ENCODE results near the gene LMX1B. TPM values are rescaled to one million over a fixed set of nuclear protein-coding genes. Genes with fewer than 3 reads are reported as not detected.
A peak's percentile ranks its signal among the peaks of the same experiment; 100 is the strongest.

LMX1B gene
- total RNA-seq, 1 experiment from 2014 or later: not detected

GRCh38 chr9:126630458-126631237, 16.9 kb downstream of the LMX1B start:
- H3K9me2 ChIP-seq (replicated peaks; ENCODE audit: insufficient read depth, low read length): no peaks in the 10 kb centered on the region
- no peak overlapping the region for H3K9ac ChIP-seq (ENCODE audit: low read length)
- no peaks in the 10 kb centered on the region for H3K9me3 ChIP-seq (ENCODE audit: low read length)
- no peak overlapping the region for H3K27ac ChIP-seq (ENCODE audit: low read length)
- H3K4me3 ChIP-seq (ENCODE audit: low read length): no peak overlapping the region
- DNase-seq: peak; percentile 42
- no peak overlapping the region for H3K4me2 ChIP-seq (ENCODE audit: low read depth, low read length, poor library complexity, severe bottlenecking)
- no peaks in the 10 kb centered on the region for H3K27me3 ChIP-seq (ENCODE audit: low read length)
- H3K36me3 ChIP-seq (ENCODE audit: insufficient read depth, low read length): no peaks in the 10 kb centered on the region
- H3K4me1 ChIP-seq (ENCODE audit: low read length): no peaks in the 10 kb centered on the region
- no peaks in the 10 kb centered on the region for H3K79me2 ChIP-seq (ENCODE audit: low read length)
- H4K20me1 ChIP-seq (ENCODE audit: insufficient read depth, low read depth, low read length): no peaks in the 10 kb centered on the region
- H2AFZ ChIP-seq (ENCODE audit: low read length): no peak overlapping the region

GRCh38 chr9:126631254-126631653, 17.5 kb downstream of the LMX1B start:
- DNase-seq: no peak
- Histone ChIP-seq H3K79me2 (ENCODE audit: low read length) (no peaks in the 10 kb centered on the region), H3K9me3 (ENCODE audit: low read length) (no peaks in the 10 kb centered on the region), H4K20me1 (ENCODE audit: insufficient read depth, low read depth, low read length) (no peaks in the 10 kb centered on the region), H3K27me3 (ENCODE audit: low read length) (no peaks in the 10 kb centered on the region), H2AFZ (ENCODE audit: low read length) (no peak overlapping the region), H3K9me2 (replicated peaks; ENCODE audit: insufficient read depth, low read length) (no peaks in the 10 kb centered on the region), H3K27ac (ENCODE audit: low read length) (no peak overlapping the region), H3K4me3 (ENCODE audit: low read length) (no peak overlapping the region), H3K4me2 (ENCODE audit: low read depth, low read length, poor library complexity, severe bottlenecking) (no peak overlapping the region), H3K9ac (ENCODE audit: low read length) (no peak overlapping the region), H3K4me1 (ENCODE audit: low read length) (no peaks in the 10 kb centered on the region), H3K36me3 (ENCODE audit: insufficient read depth, low read length) (no peaks in the 10 kb centered on the region)

DNA sequence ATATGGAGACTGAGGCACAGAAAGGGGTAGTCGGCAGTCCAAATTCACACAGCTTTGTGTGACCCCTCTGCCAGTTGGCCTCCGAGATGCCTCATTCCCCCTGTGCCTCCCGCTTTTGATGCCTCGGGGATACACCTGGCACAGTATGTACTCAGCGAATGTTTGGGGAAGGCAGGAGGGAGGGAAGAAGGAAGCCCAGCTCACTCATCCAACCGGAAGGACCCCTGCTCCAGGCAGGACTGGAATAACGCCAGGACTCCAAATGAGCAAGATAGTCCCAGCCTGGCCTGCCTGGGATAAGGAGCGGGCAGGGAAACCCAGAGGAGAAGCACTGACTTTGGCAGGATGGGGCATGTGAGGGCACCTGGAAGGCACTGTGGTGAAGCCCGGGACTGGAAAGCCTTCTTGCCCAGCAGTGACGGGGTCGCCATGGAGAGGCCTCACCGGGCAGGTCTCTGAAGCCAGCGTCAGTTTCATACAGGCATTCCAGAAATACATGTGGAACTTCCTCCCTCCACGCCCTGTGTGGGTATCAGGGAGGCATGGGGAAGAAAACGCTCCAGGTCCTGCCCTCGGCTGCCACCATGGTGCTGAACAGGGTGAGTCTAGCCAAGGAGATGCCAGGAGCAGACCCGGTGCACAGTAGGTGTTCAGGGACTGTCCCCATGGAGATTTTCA, 20.3 kb downstream of the LMX1B start:
- Histone ChIP-seq H3K9ac (ENCODE audit: low read length) (no peak overlapping the region), H3K36me3 (ENCODE audit: insufficient read depth, low read length) (no peaks in the 10 kb centered on the region), H3K4me1 (ENCODE audit: low read length) (no peaks in the 10 kb centered on the region), H4K20me1 (ENCODE audit: insufficient read depth, low read depth, low read length) (no peaks in the 10 kb centered on the region), H3K79me2 (ENCODE audit: low read length) (no peaks in the 10 kb centered on the region), H3K9me2 (replicated peaks; ENCODE audit: insufficient read depth, low read length) (no peaks in the 10 kb centered on the region), H3K4me3 (ENCODE audit: low read length) (no peak overlapping the region), H3K27me3 (ENCODE audit: low read length) (no peaks in the 10 kb centered on the region), H3K27ac (ENCODE audit: low read length) (no peak overlapping the region), H3K4me2 (ENCODE audit: low read depth, low read length, poor library complexity, severe bottlenecking) (no peak overlapping the region), H2AFZ (ENCODE audit: low read length) (no peak overlapping the region), H3K9me3 (ENCODE audit: low read length) (no peaks in the 10 kb centered on the region)
- no peak for DNase-seq

- H3K27ac ChIP-seq (ENCODE audit: low read length): no peak overlapping the region
- no peaks in the 10 kb centered on the region for H3K79me2 ChIP-seq (ENCODE audit: low read length)
- no peaks in the 10 kb centered on the region for H3K9me2 ChIP-seq (replicated peaks; ENCODE audit: insufficient read depth, low read length)
- H3K9me3 ChIP-seq (ENCODE audit: low read length): no peaks in the 10 kb centered on the region
- no peak overlapping the region for H3K9ac ChIP-seq (ENCODE audit: low read length)
- no peak overlapping the region for H2AFZ ChIP-seq (ENCODE audit: low read length)
- DNase-seq: no peak
- H3K4me1 ChIP-seq (ENCODE audit: low read length): no peaks in the 10 kb centered on the region
- no peak overlapping the region for H3K4me3 ChIP-seq (ENCODE audit: low read length)
- no peaks in the 10 kb centered on the region for H4K20me1 ChIP-seq (ENCODE audit: insufficient read depth, low read depth, low read length)
- H3K27me3 ChIP-seq (ENCODE audit: low read length): no peaks in the 10 kb centered on the region
- H3K36me3 ChIP-seq (ENCODE audit: insufficient read depth, low read length): no peaks in the 10 kb centered on the region
- no peak overlapping the region for H3K4me2 ChIP-seq (ENCODE audit: low read depth, low read length, poor library complexity, severe bottlenecking)
Measured at GRCh38 chr9:126635061-126635460, 21.3 kb downstream of the LMX1B start.

GRCh38 chr9:126635661-126636439, 22.1 kb downstream of the LMX1B start:
- Histone ChIP-seq H3K9me2 (replicated peaks; ENCODE audit: insufficient read depth, low read length) (no peaks in the 10 kb centered on the region), H3K79me2 (ENCODE audit: low read length) (no peaks in the 10 kb centered on the region), H3K27me3 (ENCODE audit: low read length) (no peaks in the 10 kb centered on the region), H3K9me3 (ENCODE audit: low read length) (no peaks in the 10 kb centered on the region), H3K36me3 (ENCODE audit: insufficient read depth, low read length) (no peaks in the 10 kb centered on the region), H3K27ac (ENCODE audit: low read length) (no peak overlapping the region), H3K9ac (ENCODE audit: low read length) (no peak overlapping the region), H3K4me3 (ENCODE audit: low read length) (no peak overlapping the region), H2AFZ (ENCODE audit: low read length) (no peak overlapping the region), H3K4me2 (ENCODE audit: low read depth, low read length, poor library complexity, severe bottlenecking) (no peak overlapping the region), H4K20me1 (ENCODE audit: insufficient read depth, low read depth, low read length) (no peaks in the 10 kb centered on the region), H3K4me1 (ENCODE audit: low read length) (no peaks in the 10 kb centered on the region)
- no peak for DNase-seq

DNA sequence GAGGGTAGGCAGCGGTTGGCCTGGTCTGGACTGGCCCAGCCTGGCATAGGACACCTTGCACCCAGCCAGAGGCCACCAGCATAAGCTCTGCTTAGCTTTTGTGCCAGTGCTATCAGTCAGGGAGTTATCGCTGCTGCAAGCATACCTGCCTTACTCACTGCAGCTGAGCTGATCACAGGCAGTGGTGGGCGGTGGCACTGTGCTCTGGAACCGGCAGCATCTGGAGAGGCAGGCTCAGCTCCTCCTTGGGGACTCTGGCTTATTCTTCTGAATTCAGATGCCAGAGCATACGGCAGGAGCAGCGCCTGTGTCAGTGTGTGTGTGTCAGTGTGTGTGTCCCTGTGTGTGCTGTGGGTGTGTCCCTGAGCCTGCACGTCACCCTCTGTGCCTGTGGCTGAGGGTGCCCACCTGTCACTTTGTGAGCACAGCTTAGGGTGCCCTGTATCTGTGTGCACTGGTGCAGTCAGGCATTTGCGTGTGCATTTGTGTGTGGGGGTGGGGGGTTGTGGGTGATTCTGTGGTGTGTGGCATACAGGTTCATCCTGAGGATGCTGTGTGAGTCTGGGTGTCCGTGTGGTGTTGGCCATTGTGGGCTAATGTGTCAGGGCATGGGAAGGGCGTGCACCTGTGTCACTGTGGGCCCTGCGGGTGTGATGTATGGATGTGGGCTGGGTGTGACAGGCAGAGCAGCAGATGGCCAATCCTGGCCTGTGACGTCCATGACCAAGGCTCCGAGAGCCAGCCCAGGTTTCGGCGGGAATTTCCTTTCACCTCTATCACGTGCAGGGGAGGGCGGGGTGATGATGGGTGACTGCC, 23.5 kb downstream of the LMX1B start:
- H2AFZ ChIP-seq (ENCODE audit: low read length): no peak overlapping the region
- no peaks in the 10 kb centered on the region for H4K20me1 ChIP-seq (ENCODE audit: insufficient read depth, low read depth, low read length)
- H3K9ac ChIP-seq (ENCODE audit: low read length): no peak overlapping the region
- H3K9me2 ChIP-seq (replicated peaks; ENCODE audit: insufficient read depth, low read length): no peaks in the 10 kb centered on the region
- DNase-seq: no peak
- no peaks in the 10 kb centered on the region for H3K27me3 ChIP-seq (ENCODE audit: low read length)
- no peaks in the 10 kb centered on the region for H3K4me1 ChIP-seq (ENCODE audit: low read length)
- H3K9me3 ChIP-seq (ENCODE audit: low read length): no peaks in the 10 kb centered on the region
- H3K4me2 ChIP-seq (ENCODE audit: low read depth, low read length, poor library complexity, severe bottlenecking): no peak overlapping the region
- no peaks in the 10 kb centered on the region for H3K79me2 ChIP-seq (ENCODE audit: low read length)
- no peak overlapping the region for H3K27ac ChIP-seq (ENCODE audit: low read length)
- no peak overlapping the region for H3K4me3 ChIP-seq (ENCODE audit: low read length)
- H3K36me3 ChIP-seq (ENCODE audit: insufficient read depth, low read length): no peaks in the 10 kb centered on the region

DNA sequence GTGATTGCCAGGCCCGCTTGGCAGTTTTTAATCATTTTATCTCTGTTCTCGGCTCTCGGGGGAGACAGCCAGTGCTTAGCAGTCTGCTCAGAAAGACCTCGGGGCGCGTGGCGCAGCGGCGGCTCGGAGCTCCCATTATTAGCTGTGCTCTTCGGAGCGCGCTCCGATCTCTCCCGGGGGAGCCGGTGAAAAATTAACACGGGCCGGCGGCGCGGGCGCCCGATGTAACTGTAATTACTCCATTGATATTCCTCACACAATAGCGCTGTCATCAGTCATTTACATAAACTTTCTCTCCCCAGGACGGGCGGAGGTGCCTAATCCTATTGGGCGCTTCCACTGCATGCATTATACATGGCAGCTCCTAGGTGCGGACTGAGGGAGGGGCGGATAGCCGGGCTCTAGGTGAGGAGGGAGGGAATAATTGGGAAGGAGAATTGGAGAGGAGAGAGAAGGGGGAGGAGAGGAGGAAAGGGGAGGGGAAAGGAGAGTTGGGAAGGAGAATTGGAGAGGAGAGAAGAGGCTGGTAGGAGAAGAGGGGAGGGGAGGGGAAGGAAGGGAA, 24.9 kb downstream of the LMX1B start:
- Histone ChIP-seq H3K36me3 (ENCODE audit: insufficient read depth, low read length) (no peaks in the 10 kb centered on the region), H3K27ac (ENCODE audit: low read length) (no peak overlapping the region), H3K9ac (ENCODE audit: low read length) (no peak overlapping the region), H3K79me2 (ENCODE audit: low read length) (no peaks in the 10 kb centered on the region), H3K4me1 (ENCODE audit: low read length) (no peaks in the 10 kb centered on the region), H2AFZ (ENCODE audit: low read length) (no peak overlapping the region), H3K9me3 (ENCODE audit: low read length) (no peaks in the 10 kb centered on the region), H3K4me2 (ENCODE audit: low read depth, low read length, poor library complexity, severe bottlenecking) (no peak overlapping the region), H4K20me1 (ENCODE audit: insufficient read depth, low read depth, low read length) (no peaks in the 10 kb centered on the region), H3K27me3 (ENCODE audit: low read length) (no peaks in the 10 kb centered on the region), H3K4me3 (ENCODE audit: low read length) (no peak overlapping the region), H3K9me2 (replicated peaks; ENCODE audit: insufficient read depth, low read length) (no peaks in the 10 kb centered on the region)
- DNase-seq: no peak

Data from Karpas-422 (cell line).